ENCODE data around the gene HDAC9.
"Not testable (repeated sequence)": the region's sequence is repeated elsewhere in the genome, so short reads cannot be mapped to it uniquely, and the experiment has no call there.

HDAC9 gene

DNA sequence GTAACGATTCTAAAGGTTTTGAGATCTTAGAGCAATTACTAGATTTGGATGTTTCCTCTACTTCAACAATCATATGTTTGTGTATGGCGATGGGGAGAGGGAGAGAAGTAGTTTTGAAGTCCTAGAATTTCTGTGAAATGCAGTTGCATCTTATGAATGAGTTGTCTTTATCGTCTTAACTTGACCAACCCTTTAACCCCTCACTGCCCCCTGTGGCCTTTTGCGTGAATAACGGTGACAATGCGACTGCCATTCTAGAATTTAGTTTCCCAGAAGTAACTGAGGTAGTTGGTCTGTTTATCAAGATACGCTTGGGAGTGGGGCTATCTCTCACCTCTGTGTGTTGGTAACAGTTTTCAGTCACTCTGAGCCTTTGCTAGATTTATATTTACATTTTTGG, 204.6 kb downstream of the HDAC9 start:
- Histone ChIP-seq H3K4me1 (ENCODE audit: control insufficient read depth, insufficient read depth, low read length) (no peaks in the 10 kb centered on the region), H3K4me3 (ENCODE audit: low read length) (no peak overlapping the region), H3K27me3 (replicated peaks; ENCODE audit: control insufficient read depth, insufficient read depth, low read length) (no peaks in the 10 kb centered on the region), H3K36me3 (ENCODE audit: control insufficient read depth, insufficient read depth, low read length, severe bottlenecking) (no peaks in the 10 kb centered on the region), H3K9ac (ENCODE audit: low read length) (no peak overlapping the region), H3K9me3 (ENCODE audit: control insufficient read depth, low read length) (no peaks in the 10 kb centered on the region)
- no peak for DNase-seq (ENCODE audit: low read depth)

DNA sequence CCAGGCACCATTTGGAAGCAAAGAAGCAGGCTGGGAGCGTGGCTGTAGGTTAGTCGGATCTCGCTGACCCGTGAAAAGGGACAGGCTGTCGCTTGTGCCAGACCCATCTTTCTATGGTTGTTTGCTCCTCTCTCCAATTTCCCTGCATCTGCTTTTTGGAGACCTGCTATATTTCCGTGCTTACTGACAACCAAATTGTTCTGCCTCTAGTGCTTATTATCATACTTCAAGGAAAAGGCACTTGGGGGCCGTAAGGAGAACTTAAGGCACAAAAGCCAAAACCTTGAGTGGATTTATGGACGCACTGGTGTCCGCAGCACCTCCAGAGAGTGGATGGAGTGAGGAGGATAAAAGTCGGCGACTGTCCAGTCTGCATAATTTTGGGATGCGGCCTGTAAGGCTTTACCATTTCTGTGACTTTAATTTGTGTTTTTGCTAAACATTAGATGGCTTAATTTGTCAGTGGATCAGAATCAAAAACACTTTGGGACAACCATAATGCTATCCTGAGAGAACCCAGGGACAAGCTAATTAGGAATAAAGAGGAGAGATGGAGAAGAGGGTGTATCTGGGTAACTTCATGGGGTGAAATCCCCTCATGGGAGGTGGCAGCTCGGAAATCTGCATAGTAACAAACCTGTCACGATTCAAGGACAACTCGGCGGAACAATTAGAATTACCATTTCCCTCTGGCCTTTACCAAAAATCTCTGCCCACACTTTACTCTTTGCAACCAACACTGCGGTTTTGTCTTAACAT, 206.7 kb downstream of the HDAC9 start:
- Histone ChIP-seq H3K9ac (ENCODE audit: low read length) (no peak overlapping the region), H3K27me3 (replicated peaks; ENCODE audit: control insufficient read depth, insufficient read depth, low read length) (no peaks in the 10 kb centered on the region), H3K36me3 (ENCODE audit: control insufficient read depth, insufficient read depth, low read length, severe bottlenecking) (no peaks in the 10 kb centered on the region), H3K9me3 (ENCODE audit: control insufficient read depth, low read length) (no peaks in the 10 kb centered on the region), H3K4me3 (ENCODE audit: low read length) (no peak overlapping the region), H3K4me1 (ENCODE audit: control insufficient read depth, insufficient read depth, low read length) (no peaks in the 10 kb centered on the region)
- no peak for DNase-seq (ENCODE audit: low read depth)

- Histone ChIP-seq H3K9ac (ENCODE audit: low read length) (no peak overlapping the region), H3K9me3 (ENCODE audit: control insufficient read depth, low read length) (no peaks in the 10 kb centered on the region), H3K27me3 (replicated peaks; ENCODE audit: control insufficient read depth, insufficient read depth, low read length) (no peaks in the 10 kb centered on the region), H3K36me3 (ENCODE audit: control insufficient read depth, insufficient read depth, low read length, severe bottlenecking) (no peaks in the 10 kb centered on the region), H3K4me1 (ENCODE audit: control insufficient read depth, insufficient read depth, low read length) (no peaks in the 10 kb centered on the region), H3K4me3 (ENCODE audit: low read length) (no peak overlapping the region)
- DNase-seq (ENCODE audit: low read depth), result no peak
These were observed 208.1 kb downstream of the HDAC9 start for GRCh38 chr7:18703685-18704084.

GRCh38 chr7:18706670-18707069, 211.1 kb downstream of the HDAC9 start:
- Histone ChIP-seq H3K4me1 (ENCODE audit: control insufficient read depth, insufficient read depth, low read length) (no peaks in the 10 kb centered on the region), H3K4me3 (ENCODE audit: low read length) (no peak overlapping the region), H3K27me3 (replicated peaks; ENCODE audit: control insufficient read depth, insufficient read depth, low read length) (no peaks in the 10 kb centered on the region), H3K9ac (ENCODE audit: low read length) (no peak overlapping the region), H3K36me3 (ENCODE audit: control insufficient read depth, insufficient read depth, low read length, severe bottlenecking) (no peaks in the 10 kb centered on the region), H3K9me3 (ENCODE audit: control insufficient read depth, low read length) (no peaks in the 10 kb centered on the region)
- no peak for DNase-seq (ENCODE audit: low read depth)

- Histone ChIP-seq H3K9me3 (ENCODE audit: control insufficient read depth, low read length) (no peaks in the 10 kb centered on the region), H3K4me3 (ENCODE audit: low read length) (no peak overlapping the region), H3K4me1 (ENCODE audit: control insufficient read depth, insufficient read depth, low read length) (no peaks in the 10 kb centered on the region), H3K36me3 (ENCODE audit: control insufficient read depth, insufficient read depth, low read length, severe bottlenecking) (no peaks in the 10 kb centered on the region), H3K9ac (ENCODE audit: low read length) (no peak overlapping the region), H3K27me3 (replicated peaks; ENCODE audit: control insufficient read depth, insufficient read depth, low read length) (no peaks in the 10 kb centered on the region)
- no peak for DNase-seq (ENCODE audit: low read depth)
These were observed 212.7 kb downstream of the HDAC9 start for GRCh38 chr7:18708204-18708603.

DNA sequence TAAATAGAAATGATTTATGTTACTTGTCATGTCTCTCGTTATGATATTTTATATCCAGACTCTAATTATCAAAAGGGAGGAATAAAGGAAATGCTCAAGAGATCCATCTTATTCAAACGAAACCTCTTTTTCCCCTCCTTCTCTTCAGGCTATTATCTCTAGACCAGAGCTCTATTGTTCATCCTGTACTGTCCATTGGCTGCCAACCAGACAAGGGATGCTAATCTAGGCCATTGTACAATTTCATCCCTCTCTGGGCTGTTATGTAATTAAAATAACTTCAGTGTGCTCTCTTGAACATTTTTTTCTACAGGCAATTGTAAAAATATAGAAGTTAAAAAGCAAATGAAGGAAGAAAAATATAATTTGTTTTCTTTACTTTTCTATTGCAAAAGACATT, 220.4 kb downstream of the HDAC9 start:
- Histone ChIP-seq H3K9me3 (ENCODE audit: control insufficient read depth, low read length) (no peaks in the 10 kb centered on the region), H3K27me3 (replicated peaks; ENCODE audit: control insufficient read depth, insufficient read depth, low read length) (no peaks in the 10 kb centered on the region), H3K36me3 (ENCODE audit: control insufficient read depth, insufficient read depth, low read length, severe bottlenecking) (no peaks in the 10 kb centered on the region), H3K9ac (ENCODE audit: low read length) (no peak overlapping the region), H3K4me1 (ENCODE audit: control insufficient read depth, insufficient read depth, low read length) (no peaks in the 10 kb centered on the region), H3K4me3 (ENCODE audit: low read length) (no peak overlapping the region)
- no peak for DNase-seq (ENCODE audit: low read depth)

DNA sequence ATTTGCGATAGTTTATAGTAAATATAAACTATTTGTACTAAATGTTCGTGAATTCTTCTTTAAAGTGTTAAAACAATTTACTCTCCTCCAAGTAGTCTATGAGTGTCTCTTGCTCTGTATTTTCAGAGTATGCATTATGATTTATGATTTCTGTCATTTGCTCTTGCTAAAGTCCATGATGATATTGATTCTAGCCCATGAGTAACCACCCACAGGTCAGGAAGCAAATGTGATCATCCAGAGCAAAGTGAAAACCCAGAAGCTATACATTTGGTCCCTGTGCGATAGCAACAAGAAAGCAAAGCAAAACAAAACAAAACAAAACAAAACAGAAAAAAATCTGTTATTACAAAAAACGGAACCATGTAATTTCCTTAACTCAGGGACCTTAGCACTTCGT, 225.9 kb downstream of the HDAC9 start:
- Histone ChIP-seq H3K4me3 (ENCODE audit: low read length) (no peak overlapping the region), H3K4me1 (ENCODE audit: control insufficient read depth, insufficient read depth, low read length) (no peaks in the 10 kb centered on the region), H3K9me3 (ENCODE audit: control insufficient read depth, low read length) (no peaks in the 10 kb centered on the region), H3K9ac (ENCODE audit: low read length) (no peak overlapping the region), H3K27me3 (replicated peaks; ENCODE audit: control insufficient read depth, insufficient read depth, low read length) (no peaks in the 10 kb centered on the region), H3K36me3 (ENCODE audit: control insufficient read depth, insufficient read depth, low read length, severe bottlenecking) (no peaks in the 10 kb centered on the region)
- no peak for DNase-seq (ENCODE audit: low read depth)

GRCh38 chr7:18724318-18724717, 228.8 kb downstream of the HDAC9 start:
- no peaks in the 10 kb centered on the region for H3K9me3 ChIP-seq (ENCODE audit: control insufficient read depth, low read length)
- no peak overlapping the region for H3K4me3 ChIP-seq (ENCODE audit: low read length)
- no peak for DNase-seq (ENCODE audit: low read depth)
- no peaks in the 10 kb centered on the region for H3K36me3 ChIP-seq (ENCODE audit: control insufficient read depth, insufficient read depth, low read length, severe bottlenecking)
- no peaks in the 10 kb centered on the region for H3K27me3 ChIP-seq (replicated peaks; ENCODE audit: control insufficient read depth, insufficient read depth, low read length)
- no peak overlapping the region for H3K9ac ChIP-seq (ENCODE audit: low read length)
- H3K4me1 ChIP-seq (ENCODE audit: control insufficient read depth, insufficient read depth, low read length), result no peaks in the 10 kb centered on the region

GRCh38 chr7:18727115-18727870, 231.7 kb downstream of the HDAC9 start:
- H3K9ac ChIP-seq (ENCODE audit: low read length), result no peak overlapping the region
- H3K4me3 ChIP-seq (ENCODE audit: low read length), result no peak overlapping the region
- no peaks in the 10 kb centered on the region for H3K36me3 ChIP-seq (ENCODE audit: control insufficient read depth, insufficient read depth, low read length, severe bottlenecking)
- no peak for DNase-seq (ENCODE audit: low read depth)
- H3K27me3 ChIP-seq (replicated peaks; ENCODE audit: control insufficient read depth, insufficient read depth, low read length), result no peaks in the 10 kb centered on the region
- H3K4me1 ChIP-seq (ENCODE audit: control insufficient read depth, insufficient read depth, low read length), result no peaks in the 10 kb centered on the region
- H3K9me3 ChIP-seq (ENCODE audit: control insufficient read depth, low read length), result no peaks in the 10 kb centered on the region

DNA sequence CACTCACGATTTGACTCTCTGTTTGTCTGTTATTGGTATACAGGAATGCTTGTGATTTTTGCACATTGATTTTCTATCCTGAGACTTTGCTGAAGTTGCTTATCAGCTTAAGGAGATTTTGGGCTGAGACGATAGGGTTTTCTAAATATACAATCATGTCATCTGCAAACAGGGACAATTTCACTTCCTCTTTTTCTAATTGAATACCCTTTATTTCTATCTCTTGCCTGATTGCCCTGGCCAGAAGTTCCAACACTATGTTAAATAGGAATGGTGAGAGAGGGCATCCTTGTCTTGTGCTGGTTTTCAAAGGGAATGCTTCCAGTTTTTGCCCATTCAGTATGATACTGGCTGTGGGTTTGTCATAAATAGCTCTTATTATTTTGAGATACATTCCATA, 240.5 kb downstream of the HDAC9 start:
- H3K4me3 ChIP-seq (ENCODE audit: low read length); H3K36me3 ChIP-seq (ENCODE audit: control insufficient read depth, insufficient read depth, low read length, severe bottlenecking); H3K9me3 ChIP-seq (ENCODE audit: control insufficient read depth, low read length); H3K27me3 ChIP-seq (replicated peaks; ENCODE audit: control insufficient read depth, insufficient read depth, low read length); DNase-seq (ENCODE audit: low read depth); H3K9ac ChIP-seq (ENCODE audit: low read length); H3K4me1 ChIP-seq (ENCODE audit: control insufficient read depth, insufficient read depth, low read length): not testable (repeated sequence)

DNA sequence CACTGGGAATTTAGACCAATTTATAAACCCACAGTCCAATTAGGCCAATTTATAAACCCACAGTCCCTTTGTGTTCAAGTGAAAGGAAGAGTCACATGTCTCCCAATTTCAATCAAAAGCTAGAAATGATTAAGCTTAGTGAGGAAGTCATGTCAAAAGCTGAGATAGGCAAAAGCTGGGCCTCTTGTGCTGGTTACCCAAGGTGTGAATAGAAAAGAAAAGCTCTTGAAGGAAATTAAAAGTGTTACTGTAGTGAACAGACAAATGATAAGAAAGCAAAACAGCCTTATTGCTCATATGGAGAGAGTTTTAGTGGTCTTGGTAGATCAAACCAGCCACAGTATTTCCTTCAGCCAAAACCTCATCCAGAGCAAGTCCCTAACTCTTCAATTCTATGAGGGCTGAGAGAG, 245.0 kb downstream of the HDAC9 start:
- no peaks in the 10 kb centered on the region for H3K36me3 ChIP-seq (ENCODE audit: control insufficient read depth, insufficient read depth, low read length, severe bottlenecking)
- H3K9ac ChIP-seq (ENCODE audit: low read length), result no peak overlapping the region
- no peaks in the 10 kb centered on the region for H3K27me3 ChIP-seq (replicated peaks; ENCODE audit: control insufficient read depth, insufficient read depth, low read length)
- DNase-seq (ENCODE audit: low read depth), result no peak
- H3K9me3 ChIP-seq (ENCODE audit: control insufficient read depth, low read length), result peaks cover 3% of the 10 kb centered on the region
- H3K4me1 ChIP-seq (ENCODE audit: control insufficient read depth, insufficient read depth, low read length), result no peaks in the 10 kb centered on the region
- no peak overlapping the region for H3K4me3 ChIP-seq (ENCODE audit: low read length)
